GM19397 (cell line): ENCODE measurements around the gene TM4SF20.
A peak's percentile ranks its signal among the peaks of the same experiment; 100 is the strongest.
"Not testable (repeated sequence)": the region's sequence is repeated elsewhere in the genome, so short reads cannot be mapped to it uniquely, and the experiment has no call there.

Source experiments
- ATAC-seq: cut with Tn5 transposase; IDR thresholded peaks from one replicate; pipeline ENCODE4 v1.9.1; 2021; ENCODE audit warnings: mild to moderate bottlenecking, moderate library complexity; ENCODE audit not compliant: unreplicated experiment

TM4SF20 gene

GRCh38 chr2:227368574-227368973 lies 10.5 kb downstream of the TM4SF20 start:
- ATAC-seq, result no peak

DNA sequence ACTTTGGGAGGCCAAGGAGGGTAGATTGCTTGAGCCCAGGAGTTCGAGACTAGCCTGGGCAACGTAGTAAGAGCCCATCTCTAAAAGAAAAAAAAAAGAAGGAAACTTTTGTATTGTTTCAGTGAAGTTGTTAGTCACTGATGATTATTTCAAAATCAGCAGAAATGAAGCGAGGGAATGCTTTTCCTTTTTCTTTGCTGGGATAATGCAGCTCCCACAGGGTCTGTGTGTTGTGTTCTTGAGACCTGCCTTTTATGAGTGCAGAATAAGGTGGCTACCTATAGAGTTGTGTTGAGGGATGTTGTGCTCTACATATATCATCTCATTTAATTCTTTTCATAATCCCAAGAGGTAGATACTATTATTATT lies 11.7 kb downstream of the TM4SF20 start:
- no peak for ATAC-seq

DNA sequence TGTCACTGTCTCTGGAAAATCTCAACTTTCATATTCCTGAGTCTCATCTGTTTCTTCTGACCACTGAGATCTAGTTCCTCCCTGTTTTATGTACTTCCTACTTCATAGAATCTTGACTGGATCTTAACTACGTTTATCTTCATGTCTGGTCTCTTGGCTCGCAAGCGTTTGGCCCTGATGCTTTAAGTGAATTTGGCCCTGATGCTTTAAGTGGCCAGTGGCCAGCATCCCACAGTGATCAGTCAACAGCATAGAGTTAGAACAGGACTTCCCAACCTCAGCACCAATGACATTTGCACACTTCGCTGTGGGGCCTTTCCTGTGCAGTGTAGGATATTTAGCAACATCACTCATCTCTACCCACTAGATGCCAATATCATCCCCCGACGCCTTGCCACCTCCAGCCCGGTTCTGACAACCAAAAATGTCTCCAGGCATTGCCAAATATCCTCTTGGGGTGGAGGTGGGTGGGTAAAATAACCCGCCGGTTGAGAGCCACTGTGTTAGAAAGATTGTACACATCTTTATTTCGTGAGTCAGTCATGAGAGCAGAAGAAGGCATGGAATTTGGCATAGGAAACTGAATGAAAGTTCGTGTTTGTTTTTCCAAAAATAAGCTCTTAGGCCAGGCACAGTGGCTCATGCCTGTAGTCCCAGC lies 12.2 kb downstream of the TM4SF20 start:
- ATAC-seq, result no peak

DNA sequence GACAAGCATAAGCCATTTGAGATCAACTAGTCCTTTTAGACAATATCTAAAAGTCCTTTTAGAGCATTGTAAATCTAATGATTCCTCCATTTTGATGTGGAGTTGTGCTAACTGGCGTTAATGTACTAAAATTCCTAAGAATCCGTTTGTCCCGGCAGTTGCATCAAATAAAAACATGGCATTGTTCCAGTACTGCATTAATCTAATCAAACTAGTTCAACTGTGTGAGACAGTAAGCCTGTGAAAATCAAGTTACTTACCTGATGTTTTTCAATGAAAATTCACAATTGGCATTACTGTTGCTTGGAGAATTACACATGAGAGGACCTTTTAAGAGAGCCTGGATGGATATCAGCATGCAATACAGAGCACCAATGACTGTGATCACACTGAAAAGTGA lies 13.3 kb downstream of the TM4SF20 start:
- no peak for ATAC-seq

GRCh38 chr2:227364585-227365263 lies 14.4 kb downstream of the TM4SF20 start:
- ATAC-seq, result not testable (repeated sequence)

DNA sequence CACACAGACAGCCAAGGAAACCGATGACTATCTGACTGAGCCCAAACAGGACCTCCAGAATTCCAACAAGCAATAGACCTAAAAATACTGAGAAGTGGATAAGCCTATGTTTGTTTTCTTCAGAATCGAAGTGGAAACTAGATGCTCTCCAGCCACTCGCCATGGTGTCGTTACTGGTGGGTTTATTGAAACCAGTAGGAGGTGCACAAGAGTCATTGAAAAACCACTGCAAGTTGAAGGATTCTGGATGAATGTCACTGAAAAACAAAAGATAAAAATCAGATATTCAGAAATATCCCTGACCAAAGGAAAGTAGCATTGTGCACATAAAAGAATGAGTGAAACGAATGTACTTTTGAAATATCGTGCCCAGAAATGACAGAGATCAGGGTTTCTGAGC lies 15.3 kb downstream of the TM4SF20 start:
- ATAC-seq, result no peak

GRCh38 chr2:227360351-227360750 lies 18.8 kb downstream of the TM4SF20 start:
- ATAC-seq, result no peak

DNA sequence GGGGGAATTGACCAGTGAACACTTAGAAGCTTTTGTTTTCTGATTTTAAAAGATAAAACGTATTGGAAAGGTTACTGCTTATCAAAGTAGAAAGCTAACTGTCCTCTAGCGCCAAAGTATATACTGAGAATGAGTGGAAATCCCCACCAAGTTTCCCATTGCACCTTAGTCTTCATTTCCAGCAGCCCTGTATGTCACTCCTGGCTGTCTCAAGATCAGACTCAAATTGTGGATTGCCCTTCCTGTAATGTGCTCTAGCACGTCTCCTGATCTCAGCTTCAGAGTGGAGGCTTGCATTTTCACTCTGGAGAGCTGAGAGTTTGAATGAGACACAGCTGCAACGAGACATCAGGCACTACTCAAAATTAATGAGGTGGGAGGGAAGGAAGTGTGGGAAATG lies 27.5 kb downstream of the TM4SF20 start:
- peak; percentile 75 for ATAC-seq

- ATAC-seq, result no peak
These were observed 29.0 kb downstream of the TM4SF20 start for GRCh38 chr2:227349989-227350612.

- ATAC-seq, result no peak
These were observed 30.8 kb downstream of the TM4SF20 start for GRCh38 chr2:227348324-227348723.

DNA sequence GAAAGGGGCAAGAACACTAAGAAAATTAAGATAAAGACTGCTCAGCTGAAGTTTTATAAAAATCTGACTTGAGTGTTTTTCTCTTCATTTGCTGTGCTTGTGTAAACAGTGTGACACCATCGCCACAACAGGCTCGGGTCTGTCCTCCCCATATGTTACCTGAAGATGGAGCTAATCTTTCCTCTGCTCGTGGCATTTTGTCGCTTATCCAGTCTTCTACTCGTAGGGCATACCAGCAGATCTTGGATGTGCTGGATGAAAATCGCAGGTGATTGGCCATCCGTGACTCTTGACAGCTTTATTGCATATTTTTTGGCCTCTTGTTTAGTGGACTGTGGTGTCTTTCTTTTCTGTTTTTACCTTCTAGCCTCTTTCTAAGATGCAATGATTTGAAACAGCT lies 32.0 kb downstream of the TM4SF20 start:
- no peak for ATAC-seq

GRCh38 chr2:227344231-227344630 lies 34.9 kb downstream of the TM4SF20 start:
- no peak for ATAC-seq

GRCh38 chr2:227341553-227341952 lies 37.6 kb downstream of the TM4SF20 start:
- no peak for ATAC-seq

- no peak for ATAC-seq
These were observed 39.0 kb downstream of the TM4SF20 start for GRCh38 chr2:227340106-227340505.

GRCh38 chr2:227339098-227339599 lies 40.0 kb downstream of the TM4SF20 start:
- ATAC-seq, result peak; percentile 53

- ATAC-seq, result no peak
These were observed 41.7 kb downstream of the TM4SF20 start for GRCh38 chr2:227337442-227337841.

GRCh38 chr2:227335713-227336112 lies 43.4 kb downstream of the TM4SF20 start:
- no peak for ATAC-seq

GRCh38 chr2:227326783-227327182 lies 52.3 kb downstream of the TM4SF20 start:
- ATAC-seq, result no peak

- ATAC-seq, result peak; percentile 6
These were observed 53.3 kb downstream of the TM4SF20 start for GRCh38 chr2:227325839-227326195.

- ATAC-seq, result peak; percentile 99
These were observed 53.9 kb downstream of the TM4SF20 start, which contains the start of gene MFF for GRCh38 chr2:227324995-227325838. MFF (plus strand) TSS chr2:227325251; CDS start chr2:227330666, 5,415 bp downstream.

- ATAC-seq, result no peak
These were observed 54.5 kb downstream of the TM4SF20 start for GRCh38 chr2:227324642-227324994.
